Lung (tissue), 12 donors: ENCODE measurements around the gene PHYHIPL. TPM values are rescaled to one million over a fixed set of nuclear protein-coding genes. Genes with fewer than 3 reads are reported as not detected.
A peak's percentile ranks its signal among the peaks of the same experiment; 100 is the strongest.

Source experiments
- ATAC-seq: fragments of 200-7000 bp; cut with Tn5 transposase; one replicate; pipeline ENCODE4 v1.9.1; 2020; ENCODE audit warnings: moderate number of reproducible peaks; ENCODE audit not compliant: insufficient read depth, low FRiP score
- DNase-seq, 3 donors: peaks; one replicate each; pipeline ENCODE4 v3.0.0-alpha.2; 2013 to 2017
- H3K27ac ChIP-seq, 2 donors: one replicate each; pipeline ENCODE4 v1.5.1; 2013; ENCODE audit warnings: mild to moderate bottlenecking in 2 of 2, moderate library complexity in 2 of 2, control low read depth in 1 of 2, inconsistent platforms in 1 of 2, low read depth in 1 of 2, low read length in 1 of 2
- H3K27me3 ChIP-seq, 3 donors: one replicate each; pipeline ENCODE4 v1.5.1; 2013; ENCODE audit warnings: low read length in 2 of 3; ENCODE audit not compliant: control insufficient read depth in 3 of 3, insufficient read depth in 3 of 3
- H3K36me3 ChIP-seq, 4 donors: one replicate each; pipeline ENCODE4 v1.5.1; 2013; ENCODE audit warnings: low read length in 4 of 4, mild to moderate bottlenecking in 1 of 4, moderate library complexity in 1 of 4; ENCODE audit not compliant: control insufficient read depth in 4 of 4, insufficient read depth in 4 of 4
- H3K4me1 ChIP-seq, 5 donors: one replicate each; pipeline ENCODE4 v1.5.1; 2013; ENCODE audit warnings: low read length in 5 of 5, mild to moderate bottlenecking in 2 of 5, moderate library complexity in 1 of 5; ENCODE audit not compliant: control insufficient read depth in 5 of 5, insufficient read depth in 5 of 5
- H3K4me3 ChIP-seq: one replicate; pipeline ENCODE4 v1.5.1; 2013; ENCODE audit warnings: mild to moderate bottlenecking, control low read depth, moderate library complexity
- H3K9ac ChIP-seq, 2 donors: one replicate each; pipeline ENCODE4 v1.5.1; 2013; ENCODE audit warnings: low read length in 2 of 2, control low read depth in 1 of 2; ENCODE audit not compliant: insufficient read depth in 1 of 2
- H3K9me3 ChIP-seq, 4 donors: one replicate each; pipeline ENCODE4 v1.5.1; 2013; ENCODE audit warnings: low read length in 3 of 4, mild to moderate bottlenecking in 1 of 4, moderate library complexity in 1 of 4; ENCODE audit not compliant: control insufficient read depth in 4 of 4, insufficient read depth in 3 of 4
- WGBS, 2 donors: extraction: QIAGEN DNeasy Blood & Tissue Kit; methylation state at CpG; one replicate each; pipeline ENCODE4 v1.1.7; 2013; 5-methylcytosine and 5-hydroxymethylcytosine counted together
- polyA plus RNA-seq, 2 donors: library from polyadenylated mRNA; stranded (reverse); fragments of 200-250 nt; gene quantifications; one replicate each; pipeline ENCODE4 v1.2.1, GENCODE V29; 2013
- total RNA-seq, 2 donors: library from RNA; depleted of rRNA in 1 of 2; stranded (reverse); fragments of >200 nt in 1 of 2; gene quantifications; one replicate each; pipeline ENCODE4 v1.2.1, GENCODE V29; 2014 to 2021
- TF ChIP-seq, protein P1 (sequence below): IDR thresholded peaks from 2 replicates; pipeline ENCODE4 v1.5.1; 2012; ENCODE audit warnings: mild to moderate bottlenecking; ENCODE audit errors: control extremely low read depth, extremely low read depth
- donor health status: control.
- donor health status: control.
- donor health status: Bipolar disorder and iron deficiency.
- donor health status: healthy.
- donor health status: DM: yes; HTN: yes; CAD: no.

PHYHIPL gene
- total and polyA plus RNA-seq, 4 donors: 0.02 to 0.25 (median 0.08) TPM

DNA sequence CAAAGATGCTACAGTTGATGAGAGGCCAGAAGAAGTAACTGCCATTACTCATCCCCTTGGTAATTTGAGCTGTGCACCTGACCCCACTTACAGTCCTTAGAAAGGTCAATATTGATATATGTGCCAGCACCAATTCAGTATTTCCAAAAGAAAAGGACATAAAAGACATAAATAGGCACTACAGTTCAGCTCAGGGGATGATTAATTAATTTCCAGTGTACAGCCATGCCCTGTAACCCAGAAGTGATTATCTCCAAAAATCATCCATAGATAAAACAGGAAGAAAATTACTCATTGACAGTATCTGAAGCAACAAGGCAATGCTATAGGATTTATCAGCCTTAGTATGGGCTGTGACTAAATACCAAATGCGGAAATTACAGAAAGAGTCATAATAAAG is 82.4 kb downstream of the PHYHIPL start:
- Histone ChIP-seq H3K27ac (no peak overlapping the region), H3K9me3 (no peaks in the 10 kb centered on the region), H3K27me3 (no peaks in the 10 kb centered on the region), H3K9ac (no peak overlapping the region), H3K36me3 (peaks cover 0 to 14% (median 4%) of the 10 kb centered on the region in 4 donors), H3K4me3 (no peak overlapping the region), H3K4me1 (peaks cover 0 to 2% (median 0%) of the 10 kb centered on the region in 5 donors)
- WGBS, 2 donors: 97% methylated on average over 1 of the region's 1 CpG
- DNase-seq (no peak), ATAC-seq (no peak)
- TF ChIP-seq, protein P1, sequence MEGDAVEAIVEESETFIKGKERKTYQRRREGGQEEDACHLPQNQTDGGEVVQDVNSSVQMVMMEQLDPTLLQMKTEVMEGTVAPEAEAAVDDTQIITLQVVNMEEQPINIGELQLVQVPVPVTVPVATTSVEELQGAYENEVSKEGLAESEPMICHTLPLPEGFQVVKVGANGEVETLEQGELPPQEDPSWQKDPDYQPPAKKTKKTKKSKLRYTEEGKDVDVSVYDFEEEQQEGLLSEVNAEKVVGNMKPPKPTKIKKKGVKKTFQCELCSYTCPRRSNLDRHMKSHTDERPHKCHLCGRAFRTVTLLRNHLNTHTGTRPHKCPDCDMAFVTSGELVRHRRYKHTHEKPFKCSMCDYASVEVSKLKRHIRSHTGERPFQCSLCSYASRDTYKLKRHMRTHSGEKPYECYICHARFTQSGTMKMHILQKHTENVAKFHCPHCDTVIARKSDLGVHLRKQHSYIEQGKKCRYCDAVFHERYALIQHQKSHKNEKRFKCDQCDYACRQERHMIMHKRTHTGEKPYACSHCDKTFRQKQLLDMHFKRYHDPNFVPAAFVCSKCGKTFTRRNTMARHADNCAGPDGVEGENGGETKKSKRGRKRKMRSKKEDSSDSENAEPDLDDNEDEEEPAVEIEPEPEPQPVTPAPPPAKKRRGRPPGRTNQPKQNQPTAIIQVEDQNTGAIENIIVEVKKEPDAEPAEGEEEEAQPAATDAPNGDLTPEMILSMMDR: no peak

DNA sequence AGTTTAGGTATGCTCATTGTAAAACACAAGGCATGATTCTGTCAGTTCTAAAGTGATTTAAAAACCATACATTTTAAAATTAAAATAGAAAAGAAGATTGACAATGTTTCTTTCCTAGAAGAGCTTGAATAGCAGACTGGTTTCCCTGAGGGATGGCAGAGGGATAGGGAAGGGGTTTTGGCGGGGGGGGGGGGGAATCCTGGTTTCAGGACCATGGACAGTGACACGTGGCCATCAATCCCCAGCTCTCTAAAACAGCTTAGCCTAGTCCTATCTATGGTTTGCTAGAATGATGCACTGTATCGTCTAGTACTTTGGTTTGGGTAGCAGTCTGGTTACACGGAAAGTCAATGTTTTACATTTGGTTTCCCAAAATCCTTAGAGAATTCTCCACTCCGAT is 88.7 kb downstream of the PHYHIPL start:
- Histone ChIP-seq H3K9me3 (no peaks in the 10 kb centered on the region), H3K9ac (no peak overlapping the region), H3K27me3 (no peaks in the 10 kb centered on the region), H3K4me1 (peaks cover 0 to 11% (median 3%) of the 10 kb centered on the region in 5 donors), H3K36me3 (peaks cover 0 to 20% (median 4%) of the 10 kb centered on the region in 4 donors), H3K27ac (no peak overlapping the region), H3K4me3 (no peak overlapping the region)
- no peak for DNase-seq
- 53 to 62% methylated on average over 4 to 5 of the region's 5 CpGs for WGBS, 2 donors
- no peak for ATAC-seq
- TF ChIP-seq, protein P1: no peak

- TF ChIP-seq, protein P1: no peak
- H3K4me3 ChIP-seq: no peak overlapping the region
- 17 to 44% methylated on average over 3 of the region's 3 CpGs for WGBS, 2 donors
- no peaks in the 10 kb centered on the region for H3K27me3 ChIP-seq
- DNase-seq (peak in 2 of 3 donors; percentile 34 to 55), ATAC-seq (no peak)
- no peak overlapping the region for H3K27ac ChIP-seq
- peaks cover 0 to 19% (median 10%) of the 10 kb centered on the region in 5 donors for H3K4me1 ChIP-seq
- H3K9ac ChIP-seq: no peak overlapping the region
- H3K36me3 ChIP-seq: peaks cover 0 to 19% (median 2%) of the 10 kb centered on the region in 4 donors
- H3K9me3 ChIP-seq: no peaks in the 10 kb centered on the region
These were observed 89.9 kb downstream of the PHYHIPL start for GRCh38 chr10:59266321-59266720.

- Histone ChIP-seq H3K9me3 (no peaks in the 10 kb centered on the region), H3K4me1 (peaks cover 0 to 39% (median 13%) of the 10 kb centered on the region in 5 donors), H3K9ac (no peak overlapping the region), H3K36me3 (peaks cover 0 to 19% (median 2%) of the 10 kb centered on the region in 4 donors), H3K4me3 (no peak overlapping the region), H3K27me3 (no peaks in the 10 kb centered on the region), H3K27ac (no peak overlapping the region)
- TF ChIP-seq, protein P1: no peak
- WGBS, 2 donors: 83 to 84% methylated on average over 7 of the region's 7 CpGs
- peak in 1 of 3 donors; percentile 23 for DNase-seq
- no peak for ATAC-seq
These were observed 92.0 kb downstream of the PHYHIPL start for GRCh38 chr10:59268460-59268859.
